AG20443 (cell line): Measurements from ENCODE around the gene GAS2.
"Not testable (repeated sequence)": the region's sequence is repeated elsewhere in the genome, so short reads cannot be mapped to it uniquely, and the experiment has no call there.

Experiments used
- DNase-seq: peaks from one replicate; pipeline ENCODE4 v3.0.0; 2012; ENCODE audit warnings: low spot score, mixed read lengths

The GAS2 gene

DNA sequence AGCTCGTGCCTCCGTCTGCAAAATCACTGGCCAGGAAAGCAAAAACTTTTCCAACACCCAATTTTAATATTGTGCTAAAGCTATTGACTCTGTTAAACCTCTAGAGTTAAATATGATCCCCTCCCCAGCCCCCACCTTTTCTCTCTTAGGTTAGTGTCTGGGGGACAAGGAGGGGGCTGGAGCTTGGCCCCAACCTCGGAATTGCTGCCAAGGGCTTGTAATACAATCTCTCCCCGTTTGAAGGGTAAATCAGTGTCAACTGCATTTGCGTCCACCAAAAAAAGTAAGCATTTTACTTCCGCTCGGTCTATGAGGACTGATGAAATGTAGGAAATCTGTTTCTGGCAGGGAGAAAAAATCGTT is at the start of gene GAS2:
Gene GAS2 (plus strand): TSS at position 287 of the 363 bp plus-strand sequence. CDS start 8,259 bp downstream, outside the sequence.
- DNase-seq: no peak

DNA sequence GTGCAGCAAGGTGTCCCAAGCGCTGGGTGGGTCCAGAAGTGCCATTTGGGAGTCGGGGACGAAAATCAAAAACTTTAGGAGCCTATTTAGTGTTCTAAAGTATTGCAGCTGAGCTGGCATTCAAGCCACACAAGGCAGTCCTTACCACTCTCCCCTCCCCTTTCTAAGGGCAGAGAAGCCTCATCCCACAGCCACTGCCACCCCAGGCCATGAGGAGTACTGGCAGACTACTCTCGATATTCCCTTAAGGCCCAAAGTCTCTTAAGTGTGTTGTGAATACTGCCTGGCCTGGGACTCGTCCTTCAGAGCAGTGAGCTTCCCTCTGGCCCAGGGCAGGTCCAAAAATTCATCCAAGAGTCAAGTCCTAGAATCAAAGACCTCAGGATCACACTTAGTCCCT is 48.5 kb upstream of the GAS2 start:
- no peak for DNase-seq

DNA sequence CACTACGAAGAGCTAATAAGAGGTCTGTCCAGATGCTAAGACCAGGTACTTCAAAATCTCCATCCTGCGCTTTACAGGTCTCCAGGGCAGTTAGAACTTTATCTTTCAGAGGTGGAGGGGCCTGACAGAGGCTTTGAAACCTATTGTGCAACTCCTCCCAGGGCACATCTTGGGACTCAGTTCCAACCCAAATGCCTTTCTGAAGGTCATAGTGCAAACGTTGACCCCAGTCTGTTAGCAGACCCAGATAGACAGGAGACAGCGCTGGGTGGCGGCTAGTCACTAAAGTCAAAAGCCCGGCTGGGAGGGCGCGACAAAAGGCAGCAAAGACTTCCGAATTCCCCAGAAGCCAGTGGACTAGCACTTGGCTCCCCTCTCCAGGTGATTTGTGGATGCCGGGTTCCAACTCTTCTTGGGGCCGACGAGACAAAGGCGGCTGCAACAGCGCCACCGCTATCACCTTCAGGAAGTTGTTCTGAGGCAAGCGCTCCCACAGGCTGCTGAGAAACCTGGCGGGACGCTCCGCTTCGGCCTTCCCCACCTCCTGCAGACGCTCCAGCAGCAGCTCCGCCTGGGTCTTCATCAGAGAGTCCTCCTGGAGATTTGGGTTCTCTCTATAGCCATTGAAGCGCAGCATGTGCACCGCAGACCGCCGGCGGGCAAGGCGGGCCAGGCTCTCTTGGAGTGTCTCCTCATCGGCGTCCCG is 41.5 kb upstream of the GAS2 start:
- DNase-seq: peak; percentile 56

DNA sequence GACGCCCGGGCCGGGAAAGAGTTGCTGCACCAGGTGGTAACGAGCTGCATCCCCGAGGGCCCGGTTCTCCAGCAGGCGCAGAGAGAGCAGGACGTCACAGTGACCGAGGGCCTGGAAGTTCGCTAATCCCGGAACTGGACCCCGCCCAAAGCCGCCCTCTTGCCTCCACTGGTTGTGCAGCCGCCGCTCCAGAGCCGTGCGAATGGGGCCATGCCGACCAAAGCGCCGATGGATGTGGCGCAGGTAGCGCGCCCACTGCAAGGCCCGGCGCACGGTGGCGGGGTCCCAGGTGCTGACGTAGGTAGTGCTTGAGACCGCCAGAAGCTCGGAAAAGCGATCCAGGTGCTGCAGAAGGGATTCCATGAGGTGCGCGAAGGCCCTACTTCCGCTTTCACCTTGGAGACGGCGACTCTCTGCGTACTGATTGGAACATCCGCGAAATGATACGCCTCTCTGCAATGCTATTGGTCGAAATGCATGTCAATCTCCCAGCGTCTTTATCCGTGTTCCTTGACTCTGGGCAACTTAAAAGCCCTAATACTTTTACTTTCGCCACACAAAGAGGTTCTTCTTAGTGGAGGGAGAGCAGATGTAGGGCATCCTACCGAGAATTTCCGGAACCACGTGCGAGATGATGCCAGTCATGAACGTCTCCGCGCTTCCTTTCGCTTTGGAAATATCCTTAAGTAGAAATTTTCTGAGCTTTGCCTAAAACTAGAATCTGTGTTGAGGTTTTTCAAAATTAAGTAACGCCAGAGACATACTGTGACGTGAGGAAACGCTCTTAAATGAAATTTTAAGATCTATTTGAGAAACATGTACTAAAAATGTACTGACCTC is 40.7 kb upstream of the GAS2 start, which contains the start of gene FANCF:
Gene FANCF (minus strand): TSS at position 376 of the 840 bp plus-strand sequence. CDS start 13 bp downstream, at position 363.
- peak; percentile 95 for DNase-seq

DNA sequence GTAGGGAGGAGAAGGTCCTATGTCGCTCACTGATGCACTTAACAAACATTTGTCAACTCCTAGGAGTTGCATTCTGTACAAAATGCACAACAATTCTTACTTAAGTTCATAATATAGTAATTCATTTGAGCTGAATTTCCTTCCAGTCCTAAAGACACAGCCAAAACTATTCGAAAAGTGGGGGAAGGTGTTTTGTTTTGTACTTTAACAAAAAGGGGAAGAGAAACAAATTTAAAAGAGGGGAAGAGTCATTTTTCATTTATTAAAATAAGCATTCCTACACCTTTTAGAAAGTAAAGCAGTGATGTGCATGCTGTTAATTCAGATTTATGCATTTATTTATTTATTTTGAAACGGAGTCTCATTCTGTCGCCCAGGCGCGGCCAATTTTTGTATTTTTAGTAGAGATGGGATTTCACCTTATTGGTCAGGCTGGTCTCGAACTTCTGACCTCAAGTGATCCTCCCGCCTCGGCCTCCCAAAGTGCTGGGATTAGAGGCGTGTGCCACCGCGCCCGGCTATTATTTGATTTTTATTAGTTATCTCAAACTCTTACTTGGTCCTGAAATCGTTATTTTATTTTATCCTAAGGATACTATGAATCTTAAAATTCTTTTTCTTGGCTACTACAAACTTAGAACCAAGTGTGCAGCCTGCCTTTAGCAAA is 39.7 kb upstream of the GAS2 start:
- no peak for DNase-seq

DNA sequence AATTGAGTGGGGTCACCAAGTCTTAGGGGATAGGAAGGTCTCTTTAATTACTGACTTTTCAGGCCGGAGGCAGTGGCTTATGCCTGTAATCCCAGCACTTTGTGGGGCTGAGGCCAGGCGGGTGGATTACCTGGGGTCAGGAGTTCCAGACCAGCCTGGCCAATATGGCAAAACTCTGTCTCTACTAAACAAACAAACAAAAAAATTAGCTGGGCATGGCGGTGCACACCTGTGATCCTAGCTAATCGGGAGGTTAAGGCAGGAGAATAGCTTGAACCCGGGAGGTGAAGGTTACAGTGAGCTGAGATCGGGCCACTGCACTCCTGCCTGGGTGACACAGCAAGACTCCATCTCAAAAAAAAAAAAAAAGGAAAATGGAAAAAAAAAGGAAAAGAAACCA is 39.0 kb upstream of the GAS2 start:
- no peak for DNase-seq

DNA sequence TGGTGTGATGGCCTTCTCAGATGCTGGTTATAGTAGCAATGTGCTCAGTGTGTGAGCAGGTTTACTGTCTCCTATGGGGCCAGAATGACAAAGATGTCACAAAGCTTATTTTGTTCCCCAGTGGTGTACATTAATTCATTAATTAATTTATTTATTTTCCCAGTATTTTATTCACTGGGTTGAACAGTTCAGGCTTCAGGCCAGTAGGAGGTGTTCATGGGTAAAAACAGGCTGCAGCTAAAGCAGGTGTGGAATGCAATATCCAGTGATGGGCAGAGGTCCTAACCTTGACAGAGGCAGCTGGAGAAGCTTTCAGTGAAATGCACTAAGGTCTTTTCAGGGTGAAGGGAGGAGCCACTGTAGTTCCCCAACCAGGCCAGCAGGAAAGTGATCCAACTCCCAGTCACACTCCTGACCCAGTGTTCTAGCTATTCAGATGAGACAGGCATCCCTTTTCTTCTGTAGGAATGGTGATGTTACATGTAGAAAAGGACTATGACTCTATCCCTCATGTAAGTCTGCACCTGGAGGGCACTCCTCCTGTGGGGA is 33.0 kb upstream of the GAS2 start:
- no peak for DNase-seq

DNA sequence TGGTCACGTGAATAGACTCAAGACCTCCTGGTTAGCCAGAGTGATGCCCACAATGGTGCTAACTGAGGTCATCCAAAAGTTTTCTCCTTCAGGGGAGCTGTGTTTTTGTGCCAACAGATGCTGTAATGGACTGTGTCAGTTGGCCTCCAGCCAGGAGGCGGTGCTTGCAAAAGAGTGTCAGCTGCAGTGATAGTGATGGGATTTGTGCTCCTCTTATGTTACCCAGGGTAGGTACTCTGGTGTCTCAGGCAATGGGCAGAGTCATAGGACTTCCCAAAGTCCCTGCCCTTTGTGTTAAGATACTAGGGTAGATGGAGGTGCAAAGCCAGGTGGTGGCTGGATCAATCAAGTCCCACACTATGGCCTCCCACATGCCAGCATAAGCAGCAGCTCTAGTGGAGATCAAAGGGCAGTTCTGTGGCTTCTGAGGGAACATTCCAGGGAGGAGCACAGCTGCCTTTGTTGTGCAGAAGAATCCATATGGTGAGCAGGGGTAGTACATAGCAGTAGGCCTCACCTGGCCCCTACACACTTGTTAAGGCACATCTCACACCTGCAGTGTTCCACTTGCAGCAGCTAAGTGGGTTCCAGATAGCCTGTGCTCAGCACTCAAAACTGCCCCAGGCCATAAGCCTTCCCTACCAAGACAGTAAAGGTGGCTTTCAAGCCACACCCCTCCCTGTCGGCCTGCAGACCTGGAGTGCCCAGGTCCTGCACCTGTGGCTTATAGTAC is 31.3 kb upstream of the GAS2 start:
- no peak for DNase-seq

DNA sequence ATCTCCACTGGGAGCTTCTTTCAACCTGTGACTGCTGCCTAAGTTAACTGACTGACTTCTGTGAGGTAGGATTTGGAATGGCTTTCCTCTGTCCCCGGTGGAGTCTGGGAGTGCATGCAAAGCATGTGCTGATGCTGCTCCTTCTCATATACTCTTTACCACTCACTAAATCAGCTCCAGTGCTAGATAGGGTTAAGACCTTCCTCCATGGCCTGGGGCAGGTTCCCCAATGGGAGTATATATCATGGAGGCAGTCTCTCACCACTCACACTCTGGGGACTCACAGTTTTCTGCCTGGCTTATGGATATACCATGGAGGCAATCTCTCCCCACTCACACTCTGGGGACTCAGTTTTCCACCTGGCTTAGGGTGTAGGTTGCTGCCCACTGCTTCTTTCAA is 30.7 kb upstream of the GAS2 start:
- no peak for DNase-seq

DNA sequence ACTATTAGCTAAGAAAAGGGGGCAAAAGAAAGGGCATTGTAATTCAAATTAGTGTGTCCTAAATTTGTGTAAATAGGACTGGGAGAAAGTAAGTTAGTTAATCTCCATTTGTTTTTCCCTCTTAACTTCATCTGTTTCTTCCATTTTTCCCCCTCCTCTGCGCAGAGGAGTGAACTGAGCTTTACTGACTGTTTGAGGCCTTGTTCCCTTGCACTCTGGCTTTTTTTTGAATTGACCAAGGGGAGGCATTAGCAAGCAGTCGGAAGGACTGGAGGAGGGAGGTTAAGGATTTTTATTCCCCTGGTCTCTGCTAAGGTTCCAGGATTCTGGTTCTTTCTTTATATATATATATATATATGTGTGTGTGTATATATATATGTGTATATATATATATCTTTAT is 25.5 kb upstream of the GAS2 start:
- DNase-seq: no peak

DNA sequence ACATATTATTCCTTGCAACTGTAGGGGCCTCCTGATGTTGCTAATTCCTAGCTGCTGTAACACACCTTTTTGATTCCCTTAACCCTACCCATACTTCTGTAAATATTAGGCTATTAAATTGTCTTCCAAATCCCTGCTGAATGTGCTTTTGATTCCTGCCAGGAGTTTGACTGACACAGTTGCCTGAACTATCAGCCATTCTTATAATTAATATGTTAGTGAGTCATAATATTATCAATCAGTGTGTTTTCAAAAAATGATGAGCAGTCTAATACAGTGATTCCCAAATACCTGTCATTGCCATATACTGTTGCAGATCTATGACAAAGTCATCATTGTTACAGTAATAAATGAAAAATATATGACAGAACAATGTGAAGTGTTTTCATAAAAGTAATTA is 24.9 kb upstream of the GAS2 start:
- no peak for DNase-seq

DNA sequence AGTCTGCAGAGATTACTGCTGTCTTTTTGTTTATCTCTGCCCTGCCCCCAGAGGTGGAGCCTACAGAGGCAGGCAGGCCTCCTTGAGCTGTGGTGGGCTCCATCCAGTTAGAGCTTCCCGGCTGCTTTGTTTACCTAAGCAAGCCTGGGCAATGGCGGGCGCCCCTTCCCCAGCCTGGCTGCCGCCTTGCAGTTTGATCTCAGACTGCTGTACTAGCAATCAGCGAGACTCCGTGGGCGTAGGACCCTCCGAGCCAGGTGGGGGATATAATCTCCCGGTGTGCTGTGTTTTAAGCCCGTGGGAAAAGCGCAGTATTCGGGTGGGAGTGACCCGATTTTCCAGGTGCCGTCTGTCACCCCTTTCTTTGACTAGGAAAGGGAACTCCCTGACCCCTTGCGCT is 14.1 kb upstream of the GAS2 start:
- DNase-seq: not testable (repeated sequence)

DNA sequence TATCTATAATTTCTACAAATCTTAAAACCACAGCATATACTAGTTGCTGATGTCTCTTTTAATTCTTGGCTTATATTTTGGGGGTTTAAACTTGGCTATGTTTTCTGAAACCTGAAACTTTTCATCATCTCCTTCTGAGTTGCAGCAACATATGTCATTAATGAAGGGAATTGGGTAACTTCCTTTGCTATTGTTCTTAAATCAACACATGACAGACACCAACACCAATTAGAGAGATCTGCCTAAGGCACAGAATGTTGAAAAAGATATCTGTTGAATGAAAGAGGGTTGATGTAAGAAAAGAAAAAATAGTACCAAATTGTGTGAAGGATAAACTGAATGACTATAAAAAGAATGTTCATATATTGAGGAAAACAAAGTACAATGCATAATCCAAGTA is 10.3 kb upstream of the GAS2 start:
- no peak for DNase-seq

DNA sequence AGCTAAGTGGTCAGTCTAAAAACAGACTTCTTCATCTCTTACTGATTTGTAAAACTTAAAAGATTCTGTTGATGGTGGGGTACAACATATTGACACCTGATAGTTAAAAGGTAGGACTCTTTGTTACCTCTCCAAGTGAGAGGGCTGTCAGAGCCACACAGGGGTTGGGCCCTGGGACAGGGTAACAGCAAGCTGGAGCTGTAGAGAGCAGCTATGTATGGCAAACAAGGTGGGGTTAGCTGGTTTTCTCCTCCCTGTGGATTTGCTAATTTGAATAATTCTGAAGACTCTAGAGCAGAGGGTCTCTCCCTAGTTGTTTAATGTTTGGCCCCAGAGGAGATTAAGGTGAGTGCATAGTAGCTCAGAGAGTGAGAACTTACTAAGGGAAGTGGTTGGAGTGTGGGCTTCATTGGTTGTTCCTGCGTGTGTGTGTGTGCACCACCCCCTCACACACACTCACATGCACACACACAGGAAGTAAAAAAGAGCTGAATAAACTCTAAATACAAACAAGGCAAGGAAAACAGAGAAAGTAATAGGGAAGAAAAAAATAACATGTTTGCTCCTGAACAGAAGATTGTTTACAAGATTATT is 9.2 kb upstream of the GAS2 start:
- no peak for DNase-seq

DNA sequence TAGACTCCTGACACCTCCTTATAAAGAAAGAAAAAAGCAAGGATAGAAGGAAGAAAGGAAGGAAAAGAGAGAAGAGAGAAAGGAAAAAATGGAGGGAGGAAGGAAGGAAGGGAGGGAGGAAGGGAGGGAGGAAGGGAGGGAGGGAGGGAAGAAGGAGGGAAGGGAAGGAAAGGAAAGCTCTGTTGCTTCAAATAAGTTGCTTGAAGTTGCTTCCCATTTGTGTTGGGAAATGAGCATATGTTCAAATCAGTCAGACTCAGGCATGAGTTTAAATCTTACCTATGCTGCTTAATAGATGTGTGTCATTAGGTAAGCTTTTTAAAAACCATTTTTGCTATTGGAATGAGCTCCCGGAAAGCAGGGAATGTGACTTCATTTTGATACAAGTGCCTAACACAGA is 6.6 kb upstream of the GAS2 start:
- no peak for DNase-seq

DNA sequence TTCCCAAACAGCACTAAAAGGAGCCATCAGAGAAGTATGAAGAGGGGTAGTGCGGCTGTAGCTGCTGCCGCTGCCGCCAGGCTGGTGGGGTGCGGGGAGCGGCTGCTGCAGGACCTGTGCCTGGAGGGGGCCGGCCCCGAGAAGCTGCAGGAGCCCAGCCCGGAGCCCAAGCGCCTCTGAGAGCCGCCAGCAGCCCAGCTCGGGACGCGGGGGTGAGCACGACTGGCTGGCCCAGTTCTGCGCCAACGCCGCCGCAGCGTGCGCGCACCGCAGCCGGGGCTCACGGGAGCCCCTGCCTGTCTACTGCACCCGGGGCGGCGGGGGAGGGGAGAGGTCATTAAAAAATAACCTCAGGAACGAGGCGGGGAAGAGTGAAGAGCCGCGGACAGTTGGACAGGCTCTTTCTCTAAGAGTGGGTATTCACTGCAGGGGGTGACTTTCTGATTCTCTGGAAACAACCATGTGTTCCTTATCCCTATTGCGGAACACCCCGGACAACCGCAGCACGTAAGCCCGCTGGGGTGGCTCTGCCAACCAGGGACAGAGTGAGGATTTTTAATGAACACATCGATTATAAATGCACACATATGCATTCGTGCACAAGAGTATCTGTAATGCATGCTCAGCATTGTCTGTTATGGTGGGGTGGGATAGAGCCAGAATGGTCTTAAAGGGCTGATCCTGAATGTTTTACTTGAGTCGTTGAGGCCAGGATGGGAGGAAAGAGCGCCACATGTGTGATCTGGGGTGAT is 453 bp downstream of the GAS2 start:
- peak; percentile 38 for DNase-seq

DNA sequence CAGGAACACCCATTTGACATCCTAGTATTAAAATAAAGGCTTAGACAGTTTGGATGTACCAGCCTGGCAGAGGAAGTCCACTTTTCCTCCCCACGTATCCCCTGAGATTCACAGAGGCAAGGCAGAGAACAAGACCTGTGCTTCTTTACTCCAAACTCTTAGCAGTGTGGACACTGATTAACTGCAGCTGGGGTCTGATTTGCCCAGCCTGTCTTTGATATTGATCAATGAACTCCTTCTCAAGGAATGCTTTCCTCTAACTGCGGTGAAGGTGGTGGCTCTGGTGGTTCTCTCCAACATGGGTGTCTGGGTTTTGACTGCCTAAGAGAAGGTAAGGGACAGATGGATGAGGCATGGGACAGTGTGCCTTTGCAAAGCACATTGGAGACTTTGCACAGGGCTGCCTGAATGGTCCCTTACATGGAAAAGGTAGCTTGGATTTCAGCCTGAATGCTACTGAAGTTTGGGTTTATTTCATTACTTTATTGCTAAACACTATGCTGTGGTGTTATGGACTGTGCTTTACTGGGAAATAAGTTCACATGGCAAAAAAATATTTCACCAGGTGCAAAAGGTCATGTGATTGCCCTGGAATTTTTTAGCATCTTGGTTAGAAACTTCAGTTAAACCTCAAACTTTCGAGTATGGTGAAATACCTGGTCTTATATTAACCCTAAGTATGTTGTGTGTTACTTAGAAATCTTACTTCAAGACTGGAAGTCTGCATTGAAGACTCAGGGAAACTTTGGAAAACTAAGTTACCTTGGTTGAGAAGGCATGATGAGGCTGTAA is 1.8 kb downstream of the GAS2 start:
- DNase-seq: no peak

DNA sequence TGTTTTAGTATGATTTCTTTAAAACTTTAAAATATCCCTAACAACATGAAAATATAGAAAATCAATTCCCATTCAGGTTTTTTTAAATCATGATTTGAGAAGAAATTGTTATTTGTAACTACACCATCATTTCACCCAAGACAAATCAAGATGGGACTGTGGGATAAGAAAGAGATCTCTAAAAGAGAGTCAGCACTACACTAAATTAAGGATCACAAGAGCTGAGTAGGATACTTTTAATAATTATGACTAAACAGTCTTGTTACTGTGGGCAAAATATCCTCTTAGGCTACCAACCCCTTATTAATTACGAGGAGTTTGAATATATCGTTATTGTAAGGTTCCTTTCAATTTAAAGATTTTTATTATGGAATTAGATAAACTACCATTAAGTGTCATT is 3.0 kb downstream of the GAS2 start:
- DNase-seq: no peak

DNA sequence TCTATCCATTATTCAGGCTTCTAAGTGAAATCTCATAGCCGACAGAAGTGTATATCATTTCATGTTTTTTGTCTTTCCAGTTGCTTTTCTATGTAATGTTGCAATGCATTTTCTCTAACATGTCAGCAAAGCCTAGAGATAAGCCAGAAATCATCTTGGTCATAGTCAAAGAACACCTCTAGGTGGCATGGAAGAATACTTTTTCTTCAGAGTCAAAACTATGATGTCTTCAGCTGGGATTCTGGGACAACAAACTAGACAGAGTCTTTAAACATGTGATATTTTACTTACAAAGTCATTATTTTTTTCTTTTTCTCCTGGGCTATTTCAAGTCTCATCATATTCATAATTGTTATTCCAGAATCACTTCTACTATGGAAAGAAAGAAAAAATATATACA is 4.4 kb downstream of the GAS2 start:
- no peak for DNase-seq

DNA sequence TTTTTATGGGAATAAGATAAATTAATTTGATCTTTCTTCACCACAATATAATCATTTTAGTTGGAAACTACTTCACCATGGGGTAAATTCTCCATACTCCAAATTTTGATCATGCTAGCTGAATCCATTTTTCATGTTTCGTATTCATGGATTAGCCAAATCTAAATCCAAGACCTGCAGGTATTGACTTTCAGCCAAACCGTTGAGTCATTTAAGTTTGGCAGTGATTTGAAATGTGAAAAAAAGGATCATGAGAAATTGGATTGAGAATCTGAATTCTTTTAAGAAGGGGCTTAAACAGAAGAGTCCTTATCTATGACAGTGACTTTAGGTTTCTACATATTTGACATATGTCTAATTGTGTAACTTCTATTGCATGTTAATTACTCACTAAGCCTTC is 5.3 kb downstream of the GAS2 start:
- DNase-seq: no peak
